Adrenal gland (tissue), 12 donors: ENCODE measurements around the gene NCOA6. TPM values are rescaled to one million over a fixed set of nuclear protein-coding genes. Genes with fewer than 3 reads are reported as not detected.

ENCODE experiments used
- DNase-seq, 7 donors: peaks; one replicate each; pipeline ENCODE4 v3.0.0-alpha.2; 2019 to 2020
- H3K27ac ChIP-seq, 5 donors: fragments of 200-600 bp; sonication (generic) in 4 of 5; 1 replicate in 3 of 5; 2 replicates in 2 of 5; pipeline versions ENCODE4 v1.5.1 to v1.8.0; 2016 to 2020; ENCODE audit warnings: mild to moderate bottlenecking in 1 of 5
- H3K27me3 ChIP-seq: fragments of 200-600 bp; 2 replicates; pipeline ENCODE4 v1.8.0; 2021
- H3K36me3 ChIP-seq, 2 donors: fragments of 200-600 bp; replicated peaks in 1 of 2; 1 replicate in 1 of 2; 2 replicates in 1 of 2; pipeline versions ENCODE4 v1.5.1 to v1.8.0; 2018 to 2022
- H3K4me1 ChIP-seq, 2 donors: fragments of 200-600 bp; replicated peaks in 1 of 2; 1 replicate in 1 of 2; 2 replicates in 1 of 2; pipeline versions ENCODE4 v1.5.1 to v1.8.0; 2018 to 2021
- H3K4me3 ChIP-seq, 4 donors: fragments of 200-600 bp; sonication (generic) in 3 of 4; one replicate each; pipeline ENCODE4 v1.5.1; 2016 to 2018
- H3K9me3 ChIP-seq, 3 donors: fragments of 200-600 bp; sonication (generic) in 1 of 3; replicated peaks in 1 of 3; 1 replicate in 2 of 3; 2 replicates in 1 of 3; pipeline versions ENCODE4 v1.5.1 to v1.8.0; 2016 to 2021
- CTCF ChIP-seq, 6 experiments: fragments of 450-650 bp in 4 of 6; fragments of 200-600 bp in 2 of 6; sonication (generic) in 1 of 6; IDR thresholded peaks; 1 replicate in 5 of 6; 2 replicates in 1 of 6; pipeline versions ENCODE4 v1.5.1 to v1.8.0; 2016 to 2021; ENCODE audit warnings: antibody characterized with exemption in 6 of 6, mild to moderate bottlenecking in 2 of 6, moderate library complexity in 1 of 6
- POLR2A ChIP-seq, 2 donors: fragments of 450-650 bp; IDR thresholded peaks; one replicate each; pipeline ENCODE4 v1.6.1; 2017; ENCODE audit warnings: antibody characterized with exemption in 2 of 2, mild to moderate bottlenecking in 2 of 2, moderate library complexity in 1 of 2
- WGBS, 4 donors: extraction: QIAGEN DNeasy Blood & Tissue Kit in 2 of 4; methylation state at CpG; one replicate each; pipeline versions ENCODE4 v1.1.5 to v1.1.7; 2013 to 2017; 5-methylcytosine and 5-hydroxymethylcytosine counted together
- intact Hi-C, 2 donors: fragments of 100-400 bp; cut with DNase I; formaldehyde crosslinking; loops; one replicate each; pipeline versions ENCODE4 v1.14.1 to v1.15.0; 2022 to 2023
- polyA plus RNA-seq, 3 donors: library from polyadenylated mRNA; stranded (reverse); fragments of 200-250 nt in 2 of 3; fragments of 350-450 nt in 1 of 3; fragmentation: Illumina TruSeq in 1 of 3; extraction: RNeasy Lipid Tissue Mini Kit (QIAGEN cat#74804) in 1 of 3; gene quantifications; one replicate each; pipeline ENCODE4 v1.2.3, GENCODE V29; 2013 to 2014
- total RNA-seq, 9 donors: library from RNA; depleted of rRNA in 4 of 9; stranded (reverse); fragments of >200 nt in 4 of 9; fragments of 120-200 nt in 1 of 9; fragmentation: NEBNext Ultra II Directional in 1 of 9; extraction: Animal tissue kit (Norgen Biotek cat#: 25700) in 1 of 9; gene quantifications; one replicate each; pipeline versions ENCODE4 v1.1.0 to v1.2.4, GENCODE V29; 2013 to 2023
- donor health status: healthy with polysubstance abuse.
- donor health status: Bipolar disorder and iron deficiency.
- donor health status: DM: yes; HTN: yes; CAD: no.
- donor health status: DM: no; HTN: no; CAD: no.
- donor health status: DM: no; HTN: no; CAD: no.
- donor health status: DM: yes; HTN: yes; CAD: no.

The NCOA6 gene
- total and polyA plus RNA-seq, 12 donors: 12.2 to 58.2 (median 21.7) TPM

GRCh38 chr20:34872622-34873224 is 47.3 kb upstream of the NCOA6 start, which contains the start of gene GGT7:
Gene GGT7 (minus strand): TSS chr20:34872856. CDS start chr20:34872815, 41 bp downstream.
- intact Hi-C loops: loop anchor here (5.0 kb wide), 3 partner anchors 80 to 220 kb away; partner anchors contain the start of gene TRPC4AP (in 1 of the 2)
- H3K27me3 ChIP-seq: no peaks in the 10 kb centered on the region
- peak in 1 of 2 donors; percentile 16 for TF ChIP-seq POLR2A (IDR thresholded peaks at IDR 0.05)
- peak; percentile 31 to 68 (median 54) for TF ChIP-seq CTCF (IDR thresholded peaks at IDR 0.05)
- WGBS, 4 donors: 1 to 6% (median 2%) methylated on average over 13 to 52 of the region's 52 CpGs
- no peaks in the 10 kb centered on the region for H3K36me3 ChIP-seq
- H3K4me3 ChIP-seq: peak within 1 kb of the TSS in 2 of 4 donors; percentile 46 to 93
- H3K4me1 ChIP-seq: peaks cover 16 to 36% of the 10 kb centered on the region in 2 donors
- DNase-seq: peak; percentile 71 to 86 (median 79)
- H3K27ac ChIP-seq: peak within 1 kb of the TSS in 2 of 5 donors; percentile 15 to 63
- no peaks in the 10 kb centered on the region for H3K9me3 ChIP-seq

- 45 to 54% (median 51%) methylated on average over 10 of the region's 10 CpGs for WGBS, 4 donors
- Histone ChIP-seq H3K4me1 (peaks cover 16 to 31% of the 10 kb centered on the region in 2 donors), H3K27ac (peak overlapping the region in 2 of 5 donors; percentile 15 to 63), H3K9me3 (no peaks in the 10 kb centered on the region), H3K36me3 (no peaks in the 10 kb centered on the region), H3K27me3 (no peaks in the 10 kb centered on the region), H3K4me3 (peak overlapping the region in 2 of 4 donors; percentile 46 to 93)
- no peak for DNase-seq
- TF ChIP-seq CTCF (IDR thresholded peaks at IDR 0.05) (no peak), POLR2A (IDR thresholded peaks at IDR 0.05) (no peak)
- intact Hi-C loops: loop anchor here (5.0 kb wide), 3 partner anchors 80 to 220 kb away; partner anchors contain the start of gene TRPC4AP (in 1 of the 2)
These were observed 46.6 kb upstream of the NCOA6 start for GRCh38 chr20:34871966-34872621.

DNA sequence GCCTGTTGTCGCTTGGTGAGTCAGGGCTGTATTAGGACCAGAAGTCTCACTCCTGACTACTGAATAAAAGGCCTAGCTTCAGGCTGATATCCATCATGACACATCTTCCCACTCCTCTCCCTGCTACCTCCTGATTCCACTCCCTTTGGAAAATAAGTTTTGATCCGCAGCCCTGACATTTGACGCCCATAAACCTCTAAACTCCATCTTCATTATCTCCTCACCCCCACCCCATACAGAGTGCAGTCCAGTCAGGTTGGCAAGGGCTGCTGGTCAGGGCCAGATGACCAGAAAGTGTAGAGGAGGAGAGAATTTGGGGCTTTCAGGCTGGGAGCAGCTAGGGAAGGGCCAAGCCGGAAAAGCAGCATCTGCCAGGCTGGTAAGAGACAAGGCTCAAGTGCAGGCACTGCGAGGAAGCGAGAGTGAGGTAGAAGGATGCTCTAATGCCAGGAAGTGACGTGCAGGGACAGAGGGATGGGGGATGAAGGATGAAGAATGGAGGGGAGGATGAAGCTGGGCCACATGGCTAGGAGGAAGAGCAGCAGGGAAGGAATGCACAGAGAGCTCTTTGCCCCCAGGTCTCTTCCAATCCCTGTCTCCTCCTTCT is 46.0 kb upstream of the NCOA6 start:
- 91 to 98% (median 97%) methylated on average over 7 of the region's 7 CpGs for WGBS, 4 donors
- H3K4me1 ChIP-seq: peaks cover 16 to 31% of the 10 kb centered on the region in 2 donors
- no peaks in the 10 kb centered on the region for H3K36me3 ChIP-seq
- no peaks in the 10 kb centered on the region for H3K9me3 ChIP-seq
- no peak overlapping the region for H3K4me3 ChIP-seq
- H3K27me3 ChIP-seq: no peaks in the 10 kb centered on the region
- DNase-seq: no peak
- intact Hi-C loops: loop anchor here (5.0 kb wide), 3 partner anchors 81 to 221 kb away; partner anchors contain the start of gene TRPC4AP (in 1 of the 2)
- H3K27ac ChIP-seq: no peak overlapping the region
- TF ChIP-seq POLR2A (IDR thresholded peaks at IDR 0.05) (no peak), CTCF (IDR thresholded peaks at IDR 0.05) (no peak)

GRCh38 chr20:34864216-34864615 is 38.8 kb upstream of the NCOA6 start:
- no peak overlapping the region for H3K27ac ChIP-seq
- DNase-seq: no peak
- H3K4me3 ChIP-seq: no peak overlapping the region
- no peaks in the 10 kb centered on the region for H3K4me1 ChIP-seq
- H3K9me3 ChIP-seq: no peaks in the 10 kb centered on the region
- intact Hi-C loops: no loop called here
- H3K36me3 ChIP-seq: no peaks in the 10 kb centered on the region
- no peaks in the 10 kb centered on the region for H3K27me3 ChIP-seq
- 92 to 100% (median 95%) methylated on average over 5 of the region's 5 CpGs for WGBS, 4 donors
- TF ChIP-seq POLR2A (IDR thresholded peaks at IDR 0.05) (no peak), CTCF (IDR thresholded peaks at IDR 0.05) (no peak)
